ENCODE measurements around the gene WDR4. TPM values are rescaled to one million over a fixed set of nuclear protein-coding genes. Genes with fewer than 3 reads are reported as not detected.

WDR4 gene
- total RNA-seq, 6 donors from 2014 or later, result 10.2 to 49.2 (median 18.6) TPM

- DNase-seq (peak in 1 of 2 donors; percentile 62), ATAC-seq (ENCODE audit: low FRiP score in 2 of 2) (no peak)
- H3K27ac ChIP-seq, result peak overlapping the region in 1 of 4 donors; percentile 27
- no peak overlapping the region for H3K4me3 ChIP-seq
- TF ChIP-seq POLR2A (IDR thresholded peaks at IDR 0.05) (no peak), POLR2AphosphoS5 (IDR thresholded peaks at IDR 0.05) (no peak), EP300 (IDR thresholded peaks at IDR 0.05) (no peak)
- H3K4me1 ChIP-seq, result peaks cover 4 to 32% (median 12%) of the 10 kb centered on the region in 4 donors
- no peaks in the 10 kb centered on the region for H3K9me3 ChIP-seq
- H3K27me3 ChIP-seq, result no peaks in the 10 kb centered on the region
- H3K36me3 ChIP-seq, result peaks cover 8 to 64% (median 43%) of the 10 kb centered on the region in 4 donors
- WGBS, 2 donors, result 87 to 93% methylated on average over 20 to 21 of the region's 21 CpGs
Measured at GRCh38 chr21:42862774-42863503, 16.4 kb downstream of the WDR4 start.

GRCh38 chr21:42861848-42862400 lies 17.4 kb downstream of the WDR4 start:
- ATAC-seq (ENCODE audit: low FRiP score in 2 of 2), result no peak
- Histone ChIP-seq H3K36me3 (peaks cover 8 to 67% (median 43%) of the 10 kb centered on the region in 4 donors), H3K27ac (peak overlapping the region in 2 of 4 donors; percentile 1 to 27)

GRCh38 chr21:42861311-42861847 lies 18.0 kb downstream of the WDR4 start:
- DNase-seq, result no peak
- Histone ChIP-seq H3K9me3 (no peaks in the 10 kb centered on the region), H3K4me1 (peaks cover 4 to 32% (median 9%) of the 10 kb centered on the region in 4 donors), H3K4me3 (no peak overlapping the region), H3K27ac (peak overlapping the region in 1 of 4 donors; percentile 27), H3K36me3 (peaks cover 8 to 71% (median 45%) of the 10 kb centered on the region in 4 donors), H3K27me3 (no peaks in the 10 kb centered on the region)
- no peak for ATAC-seq (ENCODE audit: low FRiP score in 2 of 2)
- WGBS, 2 donors, result 73 to 91% methylated on average over 10 of the region's 10 CpGs
- TF ChIP-seq EP300 (IDR thresholded peaks at IDR 0.05) (no peak), POLR2A (IDR thresholded peaks at IDR 0.05) (no peak), CTCF (IDR thresholded peaks at IDR 0.05) (no peak)

More at GRCh38 chr21:42861848-42862400, 17.4 kb downstream of the WDR4 start:
- 74 to 76% methylated on average over 11 to 29 of the region's 29 CpGs for WGBS, 2 donors
- Histone ChIP-seq H3K4me1 (peaks cover 4 to 32% (median 12%) of the 10 kb centered on the region in 4 donors), H3K27me3 (no peaks in the 10 kb centered on the region), H3K9me3 (no peaks in the 10 kb centered on the region), H3K4me3 (peak overlapping the region in 1 of 4 donors; percentile 4)
- TF ChIP-seq POLR2AphosphoS5 (IDR thresholded peaks at IDR 0.05) (no peak), CTCF (IDR thresholded peaks at IDR 0.05) (no peak), POLR2A (IDR thresholded peaks at IDR 0.05) (no peak), EP300 (IDR thresholded peaks at IDR 0.05) (no peak)
- peak in 1 of 2 donors; percentile 66 for DNase-seq

- H3K27ac ChIP-seq, result no peak overlapping the region
- no peaks in the 10 kb centered on the region for H3K27me3 ChIP-seq
- peaks cover 8 to 75% (median 56%) of the 10 kb centered on the region in 4 donors for H3K36me3 ChIP-seq
- ATAC-seq (ENCODE audit: low FRiP score in 2 of 2), result no peak
- no peaks in the 10 kb centered on the region for H3K9me3 ChIP-seq
- H3K4me1 ChIP-seq, result peaks cover 4 to 32% (median 9%) of the 10 kb centered on the region in 4 donors
- WGBS, 2 donors, result 88 to 96% methylated on average over 7 to 16 of the region's 17 CpGs
- DNase-seq, result peak in 1 of 2 donors; percentile 71
- no peak overlapping the region for H3K4me3 ChIP-seq
- no peak for TF ChIP-seq CTCF (IDR thresholded peaks at IDR 0.05)
- no peak for TF ChIP-seq POLR2AphosphoS5 (IDR thresholded peaks at IDR 0.05)
- TF ChIP-seq EP300 (IDR thresholded peaks at IDR 0.05), result no peak
- TF ChIP-seq POLR2A (IDR thresholded peaks at IDR 0.05), result no peak
Measured at GRCh38 chr21:42860345-42860744, 19.0 kb downstream of the WDR4 start.

- no peak for ATAC-seq (ENCODE audit: low FRiP score in 2 of 2)
Measured at GRCh38 chr21:42859891-42860230, 19.5 kb downstream of the WDR4 start.

More at GRCh38 chr21:42859891-42860230, 19.5 kb downstream of the WDR4 start:
- peaks cover 8 to 80% (median 61%) of the 10 kb centered on the region in 4 donors for H3K36me3 ChIP-seq
- no peaks in the 10 kb centered on the region for H3K9me3 ChIP-seq
- H3K4me1 ChIP-seq, result peaks cover 4 to 27% (median 7%) of the 10 kb centered on the region in 4 donors
- DNase-seq, result peak in 1 of 2 donors; percentile 50
- TF ChIP-seq POLR2A (IDR thresholded peaks at IDR 0.05) (no peak), POLR2AphosphoS5 (IDR thresholded peaks at IDR 0.05) (no peak)
- H3K27ac ChIP-seq, result no peak overlapping the region
- WGBS, 2 donors, result 97 to 100% methylated on average over 6 of the region's 6 CpGs
- H3K27me3 ChIP-seq, result no peaks in the 10 kb centered on the region
- H3K4me3 ChIP-seq, result no peak overlapping the region
